Measurements from ENCODE around the gene CDON.

DNA sequence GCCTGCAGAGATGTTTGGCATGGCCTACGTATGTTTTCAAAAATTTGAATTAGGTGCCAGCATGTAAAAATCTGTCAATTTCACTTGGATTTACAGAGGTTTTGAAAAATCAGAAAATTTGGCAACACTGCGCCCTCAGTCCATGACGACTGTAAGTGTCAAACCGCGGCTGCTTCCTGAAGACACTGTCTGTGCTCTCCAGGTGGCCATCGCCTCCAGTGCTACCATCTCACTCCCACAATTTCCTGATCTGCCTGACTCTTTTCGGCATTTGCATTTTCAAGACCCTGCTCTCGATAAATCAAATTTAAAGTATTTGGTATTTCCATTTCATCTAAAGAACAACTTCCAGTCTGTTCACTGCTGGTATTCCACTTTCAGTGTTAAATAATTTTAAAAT lies 82.2 kb downstream of the CDON start:
- no peak for TF ChIP-seq POLR2A (IDR thresholded peaks at IDR 0.05; ENCODE audit: low read length)
- no peak for TF ChIP-seq GATA1 (IDR thresholded peaks at IDR 0.05; ENCODE audit: low read depth, low read length)
